Uterus (tissue), 2 donors: ENCODE results near the gene SIRT3.

ENCODE experiments used
- CTCF ChIP-seq, 4 experiments: fragments of 200-600 bp in 2 of 4; fragments of 450-650 bp in 2 of 4; sonication (generic) in 2 of 4; IDR thresholded peaks; one replicate each; pipeline ENCODE4 v1.5.1; 2016 to 2019; ENCODE audit warnings: antibody characterized with exemption in 4 of 4, mild to moderate bottlenecking in 2 of 4, moderate library complexity in 1 of 4
- POLR2A ChIP-seq, 2 donors: fragments of 450-650 bp; IDR thresholded peaks; one replicate each; pipeline ENCODE4 v1.6.1; 2016; ENCODE audit warnings: antibody characterized with exemption in 2 of 2, mild to moderate bottlenecking in 1 of 2, moderate library complexity in 1 of 2

- TF ChIP-seq POLR2A (IDR thresholded peaks at IDR 0.05), result no peak
- no peak for TF ChIP-seq CTCF (IDR thresholded peaks at IDR 0.05)
These were observed 33.2 kb upstream of the SIRT3 start for GRCh38 chr11:269146-269890.
